Raji (cell line): ENCODE data around the gene ATXN2.

Experiments
- POLR2A ChIP-seq: IDR thresholded peaks from 2 replicates; pipeline ENCODE4 v1.6.1; 2011; ENCODE audit warnings: low read depth, low read length, control low read depth; ENCODE audit not compliant: insufficient read depth

ATXN2 gene

DNA sequence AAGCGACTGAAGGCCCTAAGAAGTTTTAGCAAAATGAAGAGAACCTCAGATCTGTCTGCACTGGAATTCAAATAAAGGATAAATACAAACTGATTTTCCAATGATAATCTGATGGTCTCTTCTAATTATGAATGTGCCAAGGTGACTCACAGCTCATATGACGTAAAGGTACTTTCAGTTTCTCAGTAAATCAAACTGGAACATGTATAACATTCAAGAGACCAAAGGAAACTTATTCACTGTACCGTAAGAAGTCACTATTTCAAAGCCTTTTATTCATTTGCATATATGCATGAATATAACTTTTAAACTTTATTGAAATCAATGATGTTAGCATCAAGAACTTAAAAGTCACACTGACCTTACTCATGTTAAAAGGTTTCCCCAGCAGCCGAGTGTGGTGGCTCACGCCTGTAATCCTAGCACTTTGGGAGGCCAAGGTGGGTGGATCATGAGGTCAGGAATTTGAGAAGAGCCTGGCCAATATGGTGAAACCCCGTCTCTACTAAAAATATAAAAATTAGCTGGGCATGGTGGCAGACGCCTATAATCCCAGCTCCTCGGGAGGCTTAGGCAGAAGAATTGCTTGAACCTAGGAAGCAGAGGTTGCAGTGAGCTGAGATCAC is 52.2 kb downstream of the ATXN2 start:
- TF ChIP-seq POLR2A = no peak

- TF ChIP-seq POLR2A = no peak
Observed at GRCh38 chr12:111546171-111546570, 52.9 kb downstream of the ATXN2 start.

GRCh38 chr12:111544032-111544431 is 55.1 kb downstream of the ATXN2 start:
- TF ChIP-seq POLR2A = no peak

- no peak for TF ChIP-seq POLR2A
Observed at GRCh38 chr12:111532751-111533150, 66.4 kb downstream of the ATXN2 start.

GRCh38 chr12:111529424-111530368 is 69.4 kb downstream of the ATXN2 start:
- TF ChIP-seq POLR2A = no peak

DNA sequence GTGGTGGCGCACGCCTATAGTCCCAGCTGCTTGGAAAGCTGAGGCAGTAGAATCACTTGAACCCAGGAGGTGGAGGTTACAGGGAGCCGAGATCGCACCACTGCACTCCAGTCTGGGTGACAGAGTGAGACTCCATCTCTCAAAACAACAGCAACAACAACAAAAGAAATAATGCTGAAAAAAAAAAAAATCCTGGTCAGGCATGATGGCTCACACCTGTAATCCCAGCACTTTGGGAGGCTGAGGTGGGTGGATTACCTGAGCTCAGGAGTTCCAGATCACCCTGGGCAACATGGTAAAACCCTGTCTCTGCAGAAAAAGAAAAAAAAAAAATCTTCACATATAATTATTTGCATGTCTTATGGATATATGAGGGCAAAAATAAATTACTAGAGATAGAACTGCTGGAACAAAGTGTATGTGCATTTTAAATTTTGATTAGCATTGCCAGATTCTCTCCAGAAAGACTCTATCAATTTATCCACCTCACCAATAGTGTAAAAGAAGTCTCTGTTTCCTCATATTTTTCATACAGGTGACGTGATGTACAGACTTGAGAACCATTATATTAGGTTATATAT is 75.4 kb downstream of the ATXN2 start:
- TF ChIP-seq POLR2A = no peak

- no peak for TF ChIP-seq POLR2A
Observed at GRCh38 chr12:111521801-111522200, 77.3 kb downstream of the ATXN2 start.

DNA sequence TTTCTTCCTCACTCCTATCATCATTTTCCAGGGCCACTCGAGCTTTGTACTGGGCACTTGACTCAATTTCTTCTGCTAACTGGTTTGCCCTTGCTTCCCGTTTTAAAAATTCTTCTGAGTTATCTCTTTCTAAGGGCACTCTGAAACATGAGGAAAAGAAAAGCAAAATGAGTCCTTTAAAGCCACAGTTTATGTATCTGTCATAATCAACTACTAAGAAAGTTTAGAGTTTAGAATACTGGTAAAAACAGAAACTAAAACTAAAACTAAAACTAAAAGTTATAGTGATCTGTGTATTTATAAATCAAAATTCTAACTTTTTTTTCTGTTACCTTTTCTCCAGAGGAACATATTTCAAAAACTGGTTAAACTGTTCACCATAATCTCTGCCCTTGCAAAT is 79.2 kb downstream of the ATXN2 start:
- no peak for TF ChIP-seq POLR2A

GRCh38 chr12:111519083-111519482 is 80.0 kb downstream of the ATXN2 start:
- no peak for TF ChIP-seq POLR2A

- no peak for TF ChIP-seq POLR2A
Observed at GRCh38 chr12:111506260-111506659, 92.9 kb downstream of the ATXN2 start.

DNA sequence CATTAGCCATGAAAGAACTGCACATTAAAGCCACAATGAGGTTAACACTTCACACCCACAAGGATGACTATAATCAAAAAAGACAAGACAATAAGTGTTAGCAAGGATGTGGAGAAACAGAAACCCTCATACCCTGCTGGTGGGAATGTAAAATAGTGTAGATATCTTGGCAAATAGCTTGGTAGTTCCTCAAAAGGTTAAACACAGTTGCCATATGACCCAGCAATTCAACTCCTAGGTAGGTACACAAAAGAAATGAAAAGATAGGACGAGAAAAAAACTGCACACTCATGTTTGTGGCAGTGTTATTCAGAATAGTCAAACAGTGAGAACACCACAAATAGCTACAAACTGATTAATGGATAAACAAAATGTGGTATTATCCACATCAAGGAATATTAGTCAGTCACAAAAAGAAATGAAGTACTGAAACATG is 93.5 kb downstream of the ATXN2 start:
- no peak for TF ChIP-seq POLR2A

DNA sequence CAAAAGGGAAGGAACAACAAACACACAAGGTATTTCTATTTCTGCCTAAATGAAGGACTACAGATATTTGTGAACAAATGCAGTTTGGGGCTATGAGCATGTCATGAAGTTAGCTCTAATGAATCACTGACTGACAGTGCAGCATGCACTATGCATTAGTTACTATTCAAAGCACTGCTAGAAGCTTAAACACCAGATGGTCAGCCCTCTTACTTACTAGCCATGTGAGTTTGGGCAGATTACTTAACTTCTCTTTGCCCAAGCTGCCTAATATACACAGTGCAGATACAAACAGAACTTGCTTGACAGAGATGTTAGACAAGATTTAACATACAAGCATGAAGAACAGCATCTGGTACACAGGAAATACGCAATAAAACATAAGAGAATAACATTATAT is 96.0 kb downstream of the ATXN2 start:
- TF ChIP-seq POLR2A = no peak

- no peak for TF ChIP-seq POLR2A
Observed at GRCh38 chr12:111494676-111495075, 104.4 kb downstream of the ATXN2 start.

GRCh38 chr12:111488798-111489197 is 110.3 kb downstream of the ATXN2 start:
- no peak for TF ChIP-seq POLR2A

DNA sequence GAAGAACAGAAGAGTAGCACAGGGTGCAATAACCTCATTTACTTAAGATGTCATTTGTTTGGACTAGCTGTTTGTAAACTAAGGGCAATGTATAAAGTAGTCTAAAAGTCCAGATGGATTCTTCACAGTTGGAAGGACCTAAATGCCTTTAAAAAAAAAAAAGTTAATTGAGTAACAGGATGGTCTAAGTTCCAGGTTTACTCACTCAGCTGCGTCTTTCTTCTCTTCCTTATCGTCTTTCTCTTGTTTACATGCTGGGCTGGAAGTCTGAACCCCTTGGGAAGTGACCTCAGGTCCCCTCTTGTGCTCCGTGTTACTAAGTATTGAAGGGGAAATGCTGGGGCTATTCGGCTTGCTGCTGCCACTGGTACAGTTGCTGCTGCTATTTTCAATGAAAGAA is 110.8 kb downstream of the ATXN2 start:
- TF ChIP-seq POLR2A = no peak

GRCh38 chr12:111482462-111482861 is 116.7 kb downstream of the ATXN2 start:
- no peak for TF ChIP-seq POLR2A

DNA sequence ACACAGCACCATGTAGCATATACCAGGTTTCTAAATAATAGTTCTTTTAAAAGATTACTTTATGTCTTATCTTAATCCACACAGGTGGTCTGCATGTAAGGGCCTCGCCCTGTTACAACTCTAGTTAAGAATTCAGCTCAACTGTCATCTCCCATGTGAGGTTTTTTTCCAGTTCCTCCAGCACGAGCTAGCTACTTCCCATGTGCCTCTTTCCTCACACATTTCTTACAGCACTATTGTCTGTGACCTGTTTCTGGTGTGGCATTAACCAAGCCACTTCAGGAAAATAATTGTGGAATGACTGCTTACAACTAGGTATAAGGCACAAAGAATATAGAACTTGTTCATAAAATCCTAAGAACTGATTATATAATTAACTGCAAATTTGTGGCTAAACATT is 127.9 kb downstream of the ATXN2 start:
- no peak for TF ChIP-seq POLR2A

DNA sequence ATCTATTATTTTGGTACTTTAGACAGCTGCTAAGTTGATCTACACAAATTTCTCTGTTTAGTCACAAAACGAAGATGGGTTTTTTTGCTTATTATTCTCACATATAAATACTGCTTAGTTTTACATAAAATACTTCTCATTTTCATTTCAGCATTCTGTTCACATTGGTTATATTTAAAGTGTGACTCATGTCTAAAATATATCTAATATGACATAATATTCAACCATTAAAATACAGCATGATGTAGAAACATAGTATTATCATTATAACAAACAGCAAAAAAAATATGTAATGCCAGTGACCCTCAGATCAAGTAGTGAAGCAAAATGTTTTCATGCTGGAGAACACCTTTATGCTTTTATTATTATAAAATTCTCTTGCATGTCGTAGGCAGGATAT is 129.7 kb downstream of the ATXN2 start:
- TF ChIP-seq POLR2A = no peak
